CD8-positive, alpha-beta memory T cell (primary cell): ENCODE data around the gene MEMO1. TPM values are rescaled to one million over a fixed set of nuclear protein-coding genes. Genes with fewer than 3 reads are reported as not detected.
A peak's percentile ranks its signal among the peaks of the same experiment; 100 is the strongest.
"Not testable (repeated sequence)": the region's sequence is repeated elsewhere in the genome, so short reads cannot be mapped to it uniquely, and the experiment has no call there.

Experiments
- CTCF ChIA-PET: fragments of 350-600 bp; sonication (Branson Sonifier 250); formaldehyde crosslinking; loops from one replicate; lab custom pipeline; 2021; ENCODE audit warnings: antibody characterized with exemption; lab: Charles Lee
- POLR2A ChIA-PET: fragments of 350-600 bp; sonication (Branson Sonifier 250); formaldehyde crosslinking; loops from one replicate; lab custom pipeline; 2021; ENCODE audit warnings: antibody characterized with exemption; lab: Charles Lee
- DNase-seq, 5 donors: peaks; one replicate each; pipeline versions ENCODE4 v3.0.0 to v3.0.0-alpha.2; 2020 to 2022; ENCODE audit warnings: mixed read lengths in 1 of 5
- H3K27ac ChIP-seq: one replicate; pipeline ENCODE4 v1.7.0; 2013; ENCODE audit warnings: low read depth, mild to moderate bottlenecking, low read length, moderate library complexity
- H3K27me3 ChIP-seq: 2 replicates; pipeline ENCODE4 v1.7.0; 2013; ENCODE audit warnings: low read length, mild to moderate bottlenecking; ENCODE audit not compliant: insufficient read depth, poor library complexity, severe bottlenecking
- H3K36me3 ChIP-seq: 2 replicates; pipeline ENCODE4 v1.7.0; 2013; ENCODE audit warnings: mild to moderate bottlenecking, low read length, moderate library complexity; ENCODE audit not compliant: insufficient read depth
- H3K4me1 ChIP-seq: 2 replicates; pipeline ENCODE4 v1.7.0; 2013; ENCODE audit warnings: mild to moderate bottlenecking, low read length, moderate library complexity; ENCODE audit not compliant: insufficient read depth
- H3K4me3 ChIP-seq: 2 replicates; pipeline ENCODE4 v1.7.0; 2013; ENCODE audit warnings: mild to moderate bottlenecking, low read length
- H3K9me3 ChIP-seq: 2 replicates; pipeline ENCODE4 v1.7.0; 2013; ENCODE audit warnings: mild to moderate bottlenecking, low read length
- H3K27ac Mint-ChIP-seq, 8 donors: one replicate each; pipeline ENCODE4 v1.8.0; 2020 to 2021; ENCODE audit warnings: mixed read lengths in 8 of 8, mild to moderate bottlenecking in 6 of 8, inconsistent platforms in 3 of 8, moderate library complexity in 3 of 8
- H3K27me3 Mint-ChIP-seq, 2 donors: one replicate each; pipeline ENCODE4 v1.8.0; 2020 to 2021; ENCODE audit warnings: mixed read lengths in 2 of 2, mild to moderate bottlenecking in 1 of 2, moderate library complexity in 1 of 2
- H3K36me3 Mint-ChIP-seq, 3 donors: one replicate each; pipeline ENCODE4 v1.8.0; 2020 to 2021; ENCODE audit warnings: mixed read lengths in 3 of 3, inconsistent platforms in 1 of 3, mild to moderate bottlenecking in 1 of 3
- H3K4me1 Mint-ChIP-seq, 3 donors: one replicate each; pipeline ENCODE4 v1.8.0; 2020 to 2021; ENCODE audit warnings: mixed read lengths in 3 of 3, inconsistent platforms in 1 of 3, mild to moderate bottlenecking in 1 of 3
- H3K4me3 Mint-ChIP-seq, 7 donors: one replicate each; pipeline ENCODE4 v1.8.0; 2020 to 2021; ENCODE audit warnings: mixed read lengths in 7 of 7, mild to moderate bottlenecking in 6 of 7, moderate library complexity in 4 of 7, inconsistent platforms in 2 of 7
- H3K9me3 Mint-ChIP-seq, 5 donors: one replicate each; pipeline ENCODE4 v1.8.0; 2020 to 2022; ENCODE audit warnings: mixed read lengths in 5 of 5, mild to moderate bottlenecking in 3 of 5, moderate library complexity in 2 of 5, inconsistent platforms in 1 of 5
- polyA plus RNA-seq: library from polyadenylated mRNA; unstranded; fragments of 300-500 nt; fragmentation: Illumina TruSeq; gene quantifications from one replicate; pipeline ENCODE4 v1.2.3, GENCODE V29; 2021
- total RNA-seq, 2 experiments: library from RNA; stranded (reverse); gene quantifications; one replicate each; pipeline ENCODE4 v1.2.3, GENCODE V29; 2021

The MEMO1 gene
- total and polyA plus RNA-seq, 3 experiments from 2014 or later: 27.7 to 78.6 (median 73.8) TPM

DNA sequence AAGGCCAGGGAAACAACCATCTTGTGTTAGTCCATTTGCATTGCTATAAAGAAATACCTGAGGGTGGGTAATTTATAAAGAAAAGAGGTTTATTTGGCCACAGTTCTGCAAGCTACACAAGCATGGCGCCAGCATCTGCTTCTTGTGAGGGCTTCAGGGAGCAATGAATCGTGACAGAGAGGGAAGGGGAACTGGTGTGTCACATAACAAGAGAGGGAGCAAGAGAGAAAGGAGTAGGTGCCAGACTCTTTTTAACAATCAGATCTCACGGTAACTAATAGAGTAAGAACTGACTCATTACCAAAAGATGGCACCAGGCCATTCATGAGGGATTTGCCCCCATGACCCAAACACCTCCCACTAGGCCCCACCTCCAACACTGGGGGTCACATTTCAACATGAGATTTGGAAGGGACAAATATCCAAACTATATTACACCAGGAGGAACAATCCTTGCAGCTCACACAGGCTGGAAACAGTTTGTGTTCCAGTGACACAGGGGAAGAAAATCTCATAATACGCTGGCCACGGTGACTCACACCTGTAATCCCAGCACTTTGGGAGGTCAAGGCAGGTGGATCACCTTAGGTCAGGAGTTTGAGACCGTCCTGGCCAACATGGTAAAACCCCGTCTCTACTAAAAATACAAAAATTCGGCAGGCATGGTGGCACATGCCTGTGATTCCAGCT, 23.5 kb upstream of the MEMO1 start:
- H3K27me3 ChIP-seq, H3K27me3 Mint-ChIP-seq, H3K9me3 Mint-ChIP-seq, CTCF ChIA-PET, H3K4me3 Mint-ChIP-seq, POLR2A ChIA-PET, DNase-seq, H3K36me3 ChIP-seq, H3K4me3 ChIP-seq, H3K27ac ChIP-seq, H3K9me3 ChIP-seq, H3K4me1 ChIP-seq: not testable (repeated sequence)
- peaks cover 4 to 34% (median 19%) of the 10 kb centered on the region in 3 donors for H3K36me3 Mint-ChIP-seq
- peaks cover 27 to 41% (median 39%) of the 10 kb centered on the region in 3 donors for H3K4me1 Mint-ChIP-seq
- H3K27ac Mint-ChIP-seq: peak overlapping the region in 5 of 8 donors; percentile 0 to 52 (median 45)

DNA sequence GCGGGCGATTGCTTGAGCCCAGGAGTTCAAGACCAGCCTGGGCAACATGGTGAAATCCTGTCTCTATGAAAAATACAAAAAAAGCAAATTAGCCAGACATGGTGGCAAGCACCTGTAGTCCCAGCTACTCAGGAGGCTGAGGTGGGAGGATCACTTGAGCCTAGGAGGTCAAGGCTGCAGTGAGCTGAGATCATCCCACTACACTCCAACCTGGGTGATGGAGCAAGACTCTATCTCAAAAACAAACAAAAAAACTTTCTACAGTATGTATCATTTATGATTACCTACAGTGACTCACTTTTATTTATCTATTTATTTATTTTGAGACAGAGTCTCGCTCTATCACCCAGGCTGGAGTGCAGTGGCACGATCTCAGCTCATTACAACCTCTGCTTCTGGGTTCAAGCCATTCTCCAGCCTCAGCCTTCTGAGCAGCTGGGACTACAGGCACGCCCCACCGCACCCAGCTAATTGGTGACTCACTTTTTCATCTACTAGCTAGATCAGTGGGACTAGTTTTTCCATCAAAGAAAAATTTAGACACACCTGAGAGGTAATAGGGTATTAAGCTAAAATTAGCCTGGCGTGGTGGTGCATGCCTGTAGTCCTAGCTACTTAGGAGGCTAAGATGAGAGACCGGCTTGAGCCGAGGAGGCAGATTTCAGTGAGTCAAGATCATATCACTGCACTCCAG, 8.1 kb upstream of the MEMO1 start:
- DNase-seq, H3K9me3 ChIP-seq, H3K4me1 ChIP-seq, H3K27me3 Mint-ChIP-seq, H3K4me3 Mint-ChIP-seq, H3K27me3 ChIP-seq, POLR2A ChIA-PET, H3K27ac ChIP-seq, H3K4me1 Mint-ChIP-seq, H3K9me3 Mint-ChIP-seq, CTCF ChIA-PET, H3K4me3 ChIP-seq: not testable (repeated sequence)
- peak overlapping the region in 1 of 8 donors; percentile 81 for H3K27ac Mint-ChIP-seq
- H3K36me3 ChIP-seq: peaks cover 12% of the 10 kb centered on the region
- H3K36me3 Mint-ChIP-seq: peaks cover 0 to 49% (median 8%) of the 10 kb centered on the region in 3 donors

GRCh38 chr2:32012872-32013271, 2.1 kb upstream of the MEMO1 start:
- DNase-seq: no peak
- Histone ChIP-seq H3K4me1 (peaks cover 14% of the 10 kb centered on the region), H3K9me3 (no peaks in the 10 kb centered on the region), H3K27ac (no peak overlapping the region), H3K4me3 (no peak overlapping the region), H3K27me3 (no peaks in the 10 kb centered on the region), H3K36me3 (peaks cover 3% of the 10 kb centered on the region)
- peak overlapping the region in 1 of 7 donors; percentile 67 for H3K4me3 Mint-ChIP-seq
- peaks cover 23 to 33% (median 32%) of the 10 kb centered on the region in 3 donors for H3K4me1 Mint-ChIP-seq
- no peaks in the 10 kb centered on the region for H3K27me3 Mint-ChIP-seq
- H3K36me3 Mint-ChIP-seq: peaks cover 0 to 26% (median 5%) of the 10 kb centered on the region in 3 donors
- ChIA-PET POLR2A (interaction anchor here (0.5 to 1.5 kb wide), 4 partner anchors 8 to 155 kb away, joined by 3 to 6 read pairs (median 4); partner anchors contain the start of genes DPY30 and SPAST), CTCF (interaction anchor here (0.8 to 1.3 kb wide), 2 partner anchors 24 to 51 kb away, joined by 3 to 5 read pairs; partner anchors contain the start of gene SPAST)
- no peaks in the 10 kb centered on the region for H3K9me3 Mint-ChIP-seq
- H3K27ac Mint-ChIP-seq: peak overlapping the region in 7 of 8 donors; percentile 8 to 95 (median 57)

- H3K27me3 Mint-ChIP-seq: no peaks in the 10 kb centered on the region
- H3K9me3 ChIP-seq: no peaks in the 10 kb centered on the region
- H3K27ac Mint-ChIP-seq: peak overlapping the region; percentile 92 to 97 (median 96)
- H3K36me3 ChIP-seq: no peaks in the 10 kb centered on the region
- H3K36me3 Mint-ChIP-seq: peaks cover 0 to 19% (median 5%) of the 10 kb centered on the region in 3 donors
- no peaks in the 10 kb centered on the region for H3K9me3 Mint-ChIP-seq
- ChIA-PET POLR2A (interaction anchor here (1.8 kb wide), 1 partner anchor 28 kb away, joined by 8 read pairs; the partner anchor contains the start of gene DPY30), CTCF (interaction anchor here (1.8 kb wide), 1 partner anchor 28 kb away, joined by 4 read pairs; the partner anchor contains the start of gene DPY30)
- peak overlapping the region; percentile 79 for H3K4me3 ChIP-seq
- H3K4me1 ChIP-seq: peaks cover 24% of the 10 kb centered on the region
- H3K27ac ChIP-seq: peak overlapping the region; percentile 66
- no peak for DNase-seq
- H3K4me1 Mint-ChIP-seq: peaks cover 31 to 44% (median 44%) of the 10 kb centered on the region in 3 donors
- peak overlapping the region; percentile 88 to 95 (median 92) for H3K4me3 Mint-ChIP-seq
- H3K27me3 ChIP-seq: no peaks in the 10 kb centered on the region
Observed at GRCh38 chr2:32011485-32011960, 715 bp upstream of the MEMO1 start.

DNA sequence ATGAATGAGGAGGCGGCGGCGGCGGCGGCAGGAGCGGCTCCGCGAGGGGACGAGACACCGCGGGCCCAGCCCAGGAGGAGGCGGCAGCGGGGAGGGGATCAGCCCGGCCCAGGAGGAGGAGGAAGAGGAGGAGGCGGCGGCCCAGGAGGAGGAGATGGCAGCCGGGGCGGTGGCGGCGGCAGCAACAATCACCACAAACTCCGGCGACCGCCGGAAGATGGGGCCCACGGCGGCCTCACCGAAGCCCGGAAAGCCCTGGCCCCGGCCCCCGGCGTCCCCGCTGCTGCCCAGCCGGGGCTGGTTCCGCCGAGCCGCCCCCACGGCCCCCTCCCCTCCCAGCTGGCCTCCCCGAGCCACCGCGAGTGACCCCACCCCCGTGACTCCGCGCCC, 533 bp downstream of the MEMO1 start:
- peak; percentile 55 to 80 (median 76) for DNase-seq
- H3K36me3 ChIP-seq, H3K27ac ChIP-seq, H3K9me3 Mint-ChIP-seq, H3K27ac Mint-ChIP-seq, H3K4me3 ChIP-seq, H3K27me3 Mint-ChIP-seq, H3K27me3 ChIP-seq, H3K9me3 ChIP-seq: not testable (repeated sequence)
- Mint-ChIP-seq H3K36me3 (peaks cover 0 to 13% (median 0%) of the 10 kb centered on the region in 3 donors), H3K4me3 (peak overlapping the region; percentile 39 to 95 (median 60)), H3K4me1 (peaks cover 40 to 57% (median 56%) of the 10 kb centered on the region in 3 donors)
- ChIA-PET POLR2A (interaction anchor here (1.0 to 1.8 kb wide), 2 partner anchors 29 to 53 kb away, joined by 3 to 8 read pairs; partner anchors contain the start of genes DPY30 and SPAST), CTCF (interaction anchor here (1.8 kb wide), 1 partner anchor 29 kb away, joined by 4 read pairs; the partner anchor contains the start of gene DPY30)
- peaks cover 37% of the 10 kb centered on the region for H3K4me1 ChIP-seq

DNA sequence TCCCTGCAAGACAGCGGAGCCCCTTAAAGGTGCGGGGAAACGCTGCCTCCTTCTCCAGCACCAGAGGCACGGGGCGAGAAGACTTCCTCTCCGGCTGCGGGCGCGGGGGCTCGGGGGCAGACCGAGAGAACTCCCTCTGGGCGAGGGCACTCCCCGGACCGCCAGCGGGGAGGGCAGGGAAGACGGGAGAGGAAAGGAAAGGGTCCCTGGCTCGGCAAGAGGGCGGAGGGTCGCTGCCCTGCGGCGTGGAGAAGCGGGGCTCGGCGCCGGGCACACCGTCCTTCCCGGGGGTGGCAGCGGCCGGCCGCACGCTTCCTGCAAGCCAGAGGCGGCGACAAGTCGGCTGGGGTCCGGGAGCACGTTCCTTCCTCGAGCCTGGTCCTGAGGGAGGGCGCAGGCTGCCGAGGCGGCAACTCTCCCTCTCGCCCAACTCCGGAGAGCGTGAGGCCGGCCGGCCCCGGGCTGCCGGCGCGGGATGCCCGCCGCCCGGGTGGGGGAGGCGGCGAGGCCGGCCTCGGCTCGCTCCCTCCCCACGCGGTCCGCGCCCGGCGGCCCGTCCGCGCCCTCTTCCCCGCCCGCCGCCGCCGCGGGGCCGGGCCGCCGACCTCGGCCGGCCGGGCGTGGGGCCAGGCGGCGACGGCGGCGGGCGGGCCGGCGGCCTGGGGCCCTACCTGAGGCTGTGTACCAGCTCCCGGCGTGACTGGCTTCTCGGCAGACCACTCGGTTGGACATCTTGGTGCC, 1.1 kb downstream of the MEMO1 start:
- Histone ChIP-seq H3K9me3 (no peaks in the 10 kb centered on the region), H3K4me3 (peak overlapping the region; percentile 44), H3K4me1 (peaks cover 42% of the 10 kb centered on the region), H3K27ac (peak overlapping the region; percentile 69), H3K27me3 (no peaks in the 10 kb centered on the region), H3K36me3 (no peaks in the 10 kb centered on the region)
- peaks cover 0 to 12% (median 0%) of the 10 kb centered on the region in 3 donors for H3K36me3 Mint-ChIP-seq
- no peaks in the 10 kb centered on the region for H3K9me3 Mint-ChIP-seq
- no peaks in the 10 kb centered on the region for H3K27me3 Mint-ChIP-seq
- DNase-seq: peak; percentile 22 to 60 (median 37)
- peak overlapping the region; percentile 89 to 97 (median 93) for H3K4me3 Mint-ChIP-seq
- ChIA-PET POLR2A (interaction anchor here (0.5 to 1.8 kb wide), 2 partner anchors 28 to 30 kb away, joined by 3 to 8 read pairs; partner anchors contain the start of gene DPY30), CTCF (interaction anchor here (0.9 kb wide), 1 partner anchor 30 kb away, joined by 5 read pairs; the partner anchor contains the start of gene DPY30)
- peaks cover 46 to 62% (median 62%) of the 10 kb centered on the region in 3 donors for H3K4me1 Mint-ChIP-seq
- peak overlapping the region; percentile 57 to 98 (median 87) for H3K27ac Mint-ChIP-seq

DNA sequence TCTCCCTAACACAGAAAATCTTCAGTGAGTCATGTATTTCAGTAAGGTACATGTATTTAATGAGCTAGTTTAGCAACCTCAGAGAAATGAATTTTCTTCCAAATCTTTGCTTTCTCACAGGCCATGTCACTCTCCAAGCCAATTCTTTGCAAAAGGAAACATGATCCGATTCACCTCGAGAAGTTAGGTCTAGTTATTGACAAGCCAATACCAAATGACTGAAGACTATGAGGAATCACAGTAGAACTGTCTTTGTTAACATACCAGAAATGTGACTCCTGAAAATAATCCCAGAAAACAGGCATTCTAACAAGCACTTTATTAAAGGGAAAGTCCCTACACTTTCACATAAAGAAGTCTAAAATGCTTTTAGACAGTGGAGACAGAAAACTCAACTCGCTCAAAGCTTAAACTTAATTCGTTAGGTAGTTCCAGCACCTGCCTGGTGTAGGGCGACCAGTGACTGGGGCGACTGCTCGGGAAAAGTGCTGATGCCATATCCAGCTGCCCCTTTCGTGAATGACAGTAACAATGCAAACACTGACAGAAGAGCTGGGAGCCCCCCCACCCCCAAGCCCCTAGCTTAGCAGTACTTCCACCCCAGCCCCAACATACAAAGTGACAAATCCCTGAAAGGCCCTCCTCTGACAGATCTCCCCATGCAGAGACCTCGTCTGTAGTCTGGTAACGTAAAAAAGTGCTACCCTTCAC, 1.8 kb downstream of the MEMO1 start:
- Mint-ChIP-seq H3K9me3 (no peaks in the 10 kb centered on the region), H3K4me3 (peak overlapping the region; percentile 89 to 97 (median 93)), H3K27me3 (no peaks in the 10 kb centered on the region), H3K4me1 (peaks cover 50 to 70% (median 69%) of the 10 kb centered on the region in 3 donors), H3K36me3 (peaks cover 0 to 12% (median 0%) of the 10 kb centered on the region in 3 donors), H3K27ac (peak overlapping the region; percentile 57 to 98 (median 87))
- H3K27me3 ChIP-seq: no peaks in the 10 kb centered on the region
- ChIA-PET CTCF (interaction anchor here (0.9 to 2.3 kb wide), 2 partner anchors 31 to 54 kb away, joined by 5 read pairs; partner anchors contain the start of genes DPY30 and SPAST), POLR2A (interaction anchor here (0.5 to 1.2 kb wide), 2 partner anchors 29 to 55 kb away, joined by 3 read pairs; no protein-coding TSS in a partner anchor)
- peak overlapping the region; percentile 44 for H3K4me3 ChIP-seq
- H3K27ac ChIP-seq: peak overlapping the region; percentile 69
- H3K36me3 ChIP-seq: no peaks in the 10 kb centered on the region
- peak in 1 of 5 donors; percentile 6 for DNase-seq
- peaks cover 42% of the 10 kb centered on the region for H3K4me1 ChIP-seq
- no peaks in the 10 kb centered on the region for H3K9me3 ChIP-seq
